ENCODE data around the gene GRB10.

GRB10 gene

DNA sequence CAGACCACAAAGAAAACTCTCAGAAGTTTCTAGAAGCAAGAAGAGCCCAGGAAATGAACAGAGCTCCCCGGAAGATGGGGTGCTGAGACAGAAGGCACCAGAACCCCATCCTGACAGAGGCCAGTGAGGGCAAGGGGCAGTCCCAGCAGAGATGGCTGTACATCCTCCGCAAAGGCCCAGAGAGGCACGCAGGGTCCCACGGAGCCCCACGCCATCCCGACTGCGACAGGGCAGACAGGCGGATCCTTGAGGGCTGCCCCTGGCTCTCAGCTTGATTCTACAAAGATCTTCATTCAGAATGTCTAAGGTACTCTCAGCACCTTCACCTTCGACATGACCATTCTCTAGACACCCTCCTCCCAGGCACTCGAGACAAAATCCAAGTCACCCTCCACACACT, 109.6 kb downstream of the GRB10 start:
- DNase-seq (ENCODE audit: low spot score) = no peak

- no peak for DNase-seq (ENCODE audit: low spot score)
Observed at GRCh38 chr7:50672045-50672444, 110.7 kb downstream of the GRB10 start.

- DNase-seq (ENCODE audit: low spot score) = no peak
Observed at GRCh38 chr7:50671386-50671785, 111.3 kb downstream of the GRB10 start.

DNA sequence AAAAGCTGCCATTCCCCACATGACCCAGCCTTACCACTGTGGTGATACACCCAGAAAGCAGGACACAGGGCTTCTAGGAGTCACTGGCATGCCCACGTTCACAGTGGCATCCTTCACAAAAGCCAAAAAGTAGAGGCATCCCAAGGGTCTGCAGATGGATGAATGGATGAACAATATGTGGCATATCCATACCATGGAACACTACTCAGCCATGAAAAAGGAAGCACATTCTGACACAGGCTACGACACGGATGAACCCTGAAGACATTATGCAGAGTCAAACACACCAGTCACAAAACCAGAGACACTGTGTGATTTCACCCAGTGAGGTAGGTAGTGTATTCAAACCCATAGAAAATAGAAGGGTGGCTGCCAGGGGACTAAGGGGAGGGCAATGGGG, 112.8 kb downstream of the GRB10 start:
- DNase-seq (ENCODE audit: low spot score) = no peak

- DNase-seq (ENCODE audit: low spot score) = no peak
Observed at GRCh38 chr7:50667789-50668226, 114.9 kb downstream of the GRB10 start.

DNA sequence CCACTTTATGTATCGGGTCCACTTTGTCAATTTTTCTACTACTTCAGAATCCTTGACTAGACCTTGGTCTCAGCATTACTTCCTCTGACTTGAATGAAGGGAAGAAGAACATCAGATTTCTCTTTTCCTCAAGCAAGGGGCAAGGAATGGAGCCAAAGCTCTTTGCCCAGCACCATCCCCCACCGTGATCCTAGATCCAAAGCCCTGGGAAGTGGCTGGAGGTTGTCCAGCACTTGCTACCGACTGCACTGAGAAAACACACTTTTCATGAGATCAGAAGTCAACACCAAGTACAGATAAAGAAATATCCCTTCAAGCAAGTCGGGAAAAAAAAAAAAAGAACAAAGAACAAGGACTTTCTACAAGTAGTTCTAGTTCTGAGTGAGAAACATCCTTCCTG, 115.4 kb downstream of the GRB10 start:
- DNase-seq (ENCODE audit: low spot score) = no peak

DNA sequence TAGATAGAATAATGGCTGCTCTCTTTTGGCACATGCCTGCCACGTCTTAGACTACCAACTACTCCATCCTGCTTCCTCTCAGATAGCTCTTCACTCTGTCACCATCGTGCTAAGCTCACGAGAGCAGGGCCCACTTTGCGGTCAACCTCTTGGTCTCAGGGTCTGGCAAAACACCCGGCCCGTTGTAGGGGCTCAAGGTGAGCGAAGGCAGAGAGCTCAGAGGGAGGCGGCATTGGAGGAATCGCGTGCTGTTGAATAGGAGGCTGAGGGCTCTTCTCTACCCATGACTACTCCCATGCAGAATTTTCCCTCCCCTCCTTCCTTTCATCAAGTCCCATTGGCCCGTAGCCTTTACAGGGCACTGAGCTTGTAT, 116.6 kb downstream of the GRB10 start:
- DNase-seq (ENCODE audit: low spot score) = no peak

GRCh38 chr7:50665403-50666123, 117.1 kb downstream of the GRB10 start:
- no peak for DNase-seq (ENCODE audit: low spot score)

- DNase-seq (ENCODE audit: low spot score) = no peak
Observed at GRCh38 chr7:50664937-50665336, 117.8 kb downstream of the GRB10 start.

- no peak for DNase-seq (ENCODE audit: low spot score)
Observed at GRCh38 chr7:50664461-50664922, 118.2 kb downstream of the GRB10 start.

- no peak for DNase-seq (ENCODE audit: low spot score)
Observed at GRCh38 chr7:50663396-50664102, 119.1 kb downstream of the GRB10 start.

GRCh38 chr7:50662996-50663395, 119.7 kb downstream of the GRB10 start:
- DNase-seq (ENCODE audit: low spot score) = no peak

GRCh38 chr7:50662041-50662694, 120.5 kb downstream of the GRB10 start:
- no peak for DNase-seq (ENCODE audit: low spot score)

GRCh38 chr7:50661345-50662040, 121.2 kb downstream of the GRB10 start:
- no peak for DNase-seq (ENCODE audit: low spot score)

DNA sequence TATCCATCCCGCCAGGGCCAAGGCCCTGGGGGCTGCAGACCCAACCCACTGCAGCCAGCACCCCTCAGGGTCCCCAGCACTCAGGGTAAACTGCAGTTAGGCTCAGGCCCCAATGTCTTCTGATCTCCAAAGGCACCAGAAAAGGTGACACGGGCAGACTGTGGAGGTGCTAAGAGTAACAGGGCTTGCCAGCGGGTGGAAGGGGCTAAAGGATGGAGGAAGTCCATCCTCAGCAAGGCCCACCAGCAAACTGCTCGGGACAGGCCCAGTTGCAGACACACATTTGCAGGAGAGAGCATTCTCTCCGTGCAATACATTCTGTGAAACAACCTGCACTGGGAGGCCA, 121.9 kb downstream of the GRB10 start:
- no peak for DNase-seq (ENCODE audit: low spot score)

GRCh38 chr7:50660040-50660829, 122.5 kb downstream of the GRB10 start:
- no peak for DNase-seq (ENCODE audit: low spot score)

GRCh38 chr7:50659329-50659965, 123.2 kb downstream of the GRB10 start:
- no peak for DNase-seq (ENCODE audit: low spot score)

GRCh38 chr7:50658696-50659095, 124.0 kb downstream of the GRB10 start:
- DNase-seq (ENCODE audit: low spot score) = no peak

DNA sequence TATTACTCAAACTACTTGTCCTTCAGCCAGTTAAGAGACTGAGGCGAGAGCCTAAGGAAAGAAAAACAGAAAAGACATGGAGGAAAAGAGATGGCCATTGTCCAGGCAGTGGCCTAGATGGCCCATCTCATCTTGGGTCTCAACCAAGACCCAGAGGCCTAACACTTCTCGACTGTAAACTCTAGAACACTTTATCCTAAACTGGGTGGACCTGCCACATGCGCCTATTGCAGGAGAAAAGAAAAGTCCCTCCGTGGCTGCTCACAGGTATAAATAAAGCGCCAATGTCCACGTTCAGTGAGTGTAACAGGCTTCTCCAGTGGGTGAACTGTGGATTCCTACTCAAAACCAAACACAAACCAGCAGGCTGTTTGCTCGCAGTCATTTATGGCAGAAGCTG, 124.8 kb downstream of the GRB10 start:
- no peak for DNase-seq (ENCODE audit: low spot score)

- no peak for DNase-seq (ENCODE audit: low spot score)
Observed at GRCh38 chr7:50657341-50657873, 125.3 kb downstream of the GRB10 start.

All from SK-N-DZ (cell line).